ENCODE results near the gene CST4.
"Not testable (repeated sequence)": the region's sequence is repeated elsewhere in the genome, so short reads cannot be mapped to it uniquely, and the experiment has no call there.

The CST4 gene

DNA sequence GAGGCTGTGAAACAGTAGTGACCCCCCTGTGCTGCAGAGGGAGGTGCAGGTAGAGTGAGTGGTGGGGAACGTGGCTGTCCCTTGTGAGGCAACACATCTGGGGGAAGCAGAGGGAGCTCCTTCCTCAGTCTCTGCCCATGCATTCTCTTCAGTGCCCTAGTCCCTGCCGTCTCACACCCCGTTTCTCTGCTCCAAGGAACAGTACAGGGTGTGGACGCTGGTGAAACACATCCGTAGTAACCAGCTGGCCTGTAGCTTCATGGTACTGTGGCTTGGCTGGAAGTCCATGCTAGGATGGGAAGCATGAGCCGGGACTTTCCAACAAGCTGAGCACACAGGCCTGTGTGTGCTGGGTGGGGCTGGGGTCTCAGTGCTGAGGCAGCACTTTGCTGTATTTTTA lies 25.7 kb downstream of the CST4 start:
- TF ChIP-seq, protein P1, sequence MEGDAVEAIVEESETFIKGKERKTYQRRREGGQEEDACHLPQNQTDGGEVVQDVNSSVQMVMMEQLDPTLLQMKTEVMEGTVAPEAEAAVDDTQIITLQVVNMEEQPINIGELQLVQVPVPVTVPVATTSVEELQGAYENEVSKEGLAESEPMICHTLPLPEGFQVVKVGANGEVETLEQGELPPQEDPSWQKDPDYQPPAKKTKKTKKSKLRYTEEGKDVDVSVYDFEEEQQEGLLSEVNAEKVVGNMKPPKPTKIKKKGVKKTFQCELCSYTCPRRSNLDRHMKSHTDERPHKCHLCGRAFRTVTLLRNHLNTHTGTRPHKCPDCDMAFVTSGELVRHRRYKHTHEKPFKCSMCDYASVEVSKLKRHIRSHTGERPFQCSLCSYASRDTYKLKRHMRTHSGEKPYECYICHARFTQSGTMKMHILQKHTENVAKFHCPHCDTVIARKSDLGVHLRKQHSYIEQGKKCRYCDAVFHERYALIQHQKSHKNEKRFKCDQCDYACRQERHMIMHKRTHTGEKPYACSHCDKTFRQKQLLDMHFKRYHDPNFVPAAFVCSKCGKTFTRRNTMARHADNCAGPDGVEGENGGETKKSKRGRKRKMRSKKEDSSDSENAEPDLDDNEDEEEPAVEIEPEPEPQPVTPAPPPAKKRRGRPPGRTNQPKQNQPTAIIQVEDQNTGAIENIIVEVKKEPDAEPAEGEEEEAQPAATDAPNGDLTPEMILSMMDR (IDR thresholded peaks at IDR 0.05; ENCODE audit: low read depth, low read length), result no peak
- no peak for DNase-seq (ENCODE audit: extremely low read depth, low read depth)

DNA sequence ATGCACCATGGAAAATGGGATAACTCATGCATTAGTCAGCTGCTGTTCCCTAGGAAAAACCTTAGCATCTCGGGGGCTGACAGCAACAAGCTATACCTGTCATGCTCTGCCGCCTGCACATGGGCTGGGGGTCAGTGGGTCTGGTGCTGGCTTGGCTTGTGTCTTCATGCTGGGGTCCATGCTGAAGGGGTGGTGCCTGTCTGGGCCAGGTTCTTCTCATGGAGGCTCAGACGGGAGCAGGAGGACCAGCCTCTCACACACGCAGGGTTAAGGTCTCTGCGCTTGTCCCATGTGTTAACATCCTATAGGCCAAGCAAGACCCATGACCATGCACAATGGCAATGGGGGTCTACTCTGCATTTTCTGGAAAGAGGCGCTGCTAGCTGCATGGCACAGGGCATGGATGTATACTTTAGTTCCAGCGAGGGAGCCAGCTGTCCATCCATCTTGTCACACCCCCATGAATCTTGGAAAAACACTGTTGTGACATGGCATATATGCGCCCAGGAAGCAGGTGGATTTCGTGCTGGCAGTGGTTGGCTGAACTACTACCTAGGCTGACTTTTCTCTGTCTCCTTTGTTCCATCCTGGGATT lies 26.5 kb downstream of the CST4 start:
- DNase-seq (ENCODE audit: extremely low read depth, low read depth), result no peak

DNA sequence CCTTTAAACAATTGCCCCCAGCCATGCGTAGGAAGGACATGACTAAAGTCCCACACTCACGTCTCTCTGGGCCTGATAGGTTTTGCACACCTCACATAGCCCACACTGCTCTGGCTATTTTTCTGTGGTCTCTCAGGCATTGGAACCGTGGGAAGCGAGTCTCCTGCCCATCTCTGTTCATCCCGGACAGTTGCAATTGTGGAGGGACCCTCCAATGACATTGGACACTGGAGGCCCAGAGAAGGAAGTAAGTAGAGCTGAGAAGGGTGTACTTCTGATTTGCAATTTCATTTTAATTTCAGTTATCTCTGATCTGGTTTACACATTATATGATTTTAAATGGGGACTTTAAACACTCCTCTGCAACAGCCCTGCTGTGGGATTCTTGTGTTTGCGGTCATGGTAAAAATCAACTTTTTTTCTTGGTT lies 27.8 kb downstream of the CST4 start:
- DNase-seq (ENCODE audit: extremely low read depth, low read depth), result no peak
- TF ChIP-seq, protein P1 (IDR thresholded peaks at IDR 0.05; ENCODE audit: low read depth, low read length), result no peak

More for the DNA sequence above, 26.5 kb downstream of the CST4 start:
- TF ChIP-seq, protein P1 (IDR thresholded peaks at IDR 0.05; ENCODE audit: low read depth, low read length), result no peak

DNA sequence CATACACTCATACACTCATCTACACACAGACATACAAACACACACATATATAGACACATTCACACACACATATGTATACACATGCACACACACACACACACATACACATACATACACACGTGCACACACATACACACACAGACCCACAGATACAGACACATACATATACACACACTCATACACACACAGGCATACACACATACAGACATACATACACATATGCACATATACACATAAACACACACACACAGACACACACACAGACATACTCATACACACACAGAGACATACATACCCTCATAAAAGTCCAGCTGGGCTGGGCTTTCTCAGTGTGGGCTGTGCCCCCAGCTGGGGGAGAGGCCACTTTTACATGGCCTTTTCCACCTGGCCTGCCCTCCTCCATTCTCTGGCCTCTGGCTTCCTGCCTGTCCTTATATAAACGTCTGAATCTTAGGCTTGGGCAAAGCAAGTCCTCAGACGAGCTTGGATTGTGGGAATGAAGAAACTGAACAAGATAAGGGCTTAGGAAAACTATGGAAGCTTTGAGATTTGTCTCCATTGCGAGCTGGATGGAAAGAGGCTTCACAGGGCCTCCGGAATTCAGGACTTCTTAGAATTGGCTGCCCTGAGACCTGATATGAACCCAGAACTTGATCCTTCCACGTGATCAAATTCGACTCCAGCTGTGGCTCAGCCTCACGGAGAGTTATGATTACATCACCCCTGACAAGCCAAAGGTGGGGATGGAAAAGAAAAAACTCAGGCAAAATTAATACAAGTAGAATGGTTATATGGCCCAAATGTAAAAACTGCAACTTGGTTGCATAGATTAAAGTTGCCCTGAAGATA lies 28.6 kb downstream of the CST4 start:
- DNase-seq (ENCODE audit: extremely low read depth, low read depth), result peak; percentile 40
- TF ChIP-seq, protein P1 (IDR thresholded peaks at IDR 0.05; ENCODE audit: low read depth, low read length), result no peak

DNA sequence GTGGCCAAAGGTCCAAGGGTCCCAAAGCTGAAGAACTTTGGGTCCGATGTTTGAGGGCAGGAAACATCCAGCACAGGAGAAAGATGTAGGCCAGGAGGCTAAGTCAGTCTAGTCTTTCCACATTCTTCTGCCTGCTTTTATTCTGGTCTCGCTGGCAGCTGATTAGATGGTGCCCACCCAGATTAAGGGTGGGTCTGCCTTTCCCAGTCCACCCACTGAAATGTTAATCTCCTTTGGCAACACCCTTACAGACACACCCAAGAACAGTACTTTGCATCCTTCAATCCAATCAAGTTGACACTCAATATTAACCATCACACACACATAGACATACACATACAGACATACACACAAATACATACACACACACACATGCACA lies 29.2 kb downstream of the CST4 start:
- not testable (repeated sequence) for DNase-seq (ENCODE audit: extremely low read depth, low read depth)

DNA sequence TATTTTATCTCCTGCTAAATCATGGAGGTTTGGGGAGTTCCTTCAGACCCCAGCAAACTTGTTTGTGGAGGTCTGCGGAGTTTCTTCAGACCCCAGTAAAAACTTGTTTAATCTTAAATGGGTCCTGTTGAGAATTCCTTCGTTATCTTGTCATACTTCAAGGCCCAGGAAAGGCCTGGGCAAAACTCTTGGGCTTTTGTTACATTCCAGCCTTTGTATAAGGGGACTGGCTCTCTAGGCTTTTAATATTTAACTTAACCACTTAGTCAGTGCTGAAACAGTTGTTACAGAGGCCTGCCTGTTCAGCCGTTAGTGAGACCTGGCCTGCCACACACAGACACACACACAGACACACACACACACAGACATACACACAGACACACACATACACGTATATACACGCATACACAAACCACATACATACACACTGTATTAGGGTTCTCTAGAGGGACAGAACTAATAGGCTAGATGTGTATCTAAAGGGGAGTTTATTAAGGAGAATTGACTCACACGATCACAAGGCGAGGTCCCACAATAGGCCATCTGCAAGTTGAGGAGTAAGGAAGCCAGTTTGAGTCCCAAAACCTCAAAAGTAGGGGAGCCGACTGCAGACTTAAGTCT lies 29.7 kb downstream of the CST4 start:
- no peak for DNase-seq (ENCODE audit: extremely low read depth, low read depth)
- TF ChIP-seq, protein P1 (IDR thresholded peaks at IDR 0.05; ENCODE audit: low read depth, low read length), result no peak

DNA sequence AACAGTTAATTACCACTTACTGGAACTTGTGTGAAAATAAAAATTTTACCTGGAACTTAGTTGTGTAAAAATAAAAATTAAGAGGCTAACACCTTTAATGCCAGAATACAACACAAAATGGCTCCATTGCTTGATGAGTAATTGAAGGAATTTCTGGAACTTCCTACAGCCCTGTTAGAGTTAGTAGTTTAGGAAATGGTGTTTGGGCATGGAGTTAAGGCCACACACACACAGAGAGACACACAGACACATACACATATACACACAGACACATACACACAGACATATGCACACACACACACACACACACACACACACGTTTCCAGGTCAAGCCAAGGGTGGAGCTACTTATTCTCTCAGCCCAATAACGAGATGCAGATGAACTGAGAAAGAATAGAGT lies 30.5 kb downstream of the CST4 start:
- no peak for DNase-seq (ENCODE audit: extremely low read depth, low read depth)

More for the DNA sequence above, 30.5 kb downstream of the CST4 start:
- TF ChIP-seq, protein P1 (IDR thresholded peaks at IDR 0.05; ENCODE audit: low read depth, low read length), result no peak
